GM18867 (cell line): ENCODE results near the gene EXOC1.

Experiments used
- ATAC-seq: cut with Tn5 transposase; IDR thresholded peaks from one replicate; pipeline ENCODE4 v1.9.1; 2021; ENCODE audit warnings: mild to moderate bottlenecking, moderate library complexity; ENCODE audit not compliant: unreplicated experiment

EXOC1 gene

DNA sequence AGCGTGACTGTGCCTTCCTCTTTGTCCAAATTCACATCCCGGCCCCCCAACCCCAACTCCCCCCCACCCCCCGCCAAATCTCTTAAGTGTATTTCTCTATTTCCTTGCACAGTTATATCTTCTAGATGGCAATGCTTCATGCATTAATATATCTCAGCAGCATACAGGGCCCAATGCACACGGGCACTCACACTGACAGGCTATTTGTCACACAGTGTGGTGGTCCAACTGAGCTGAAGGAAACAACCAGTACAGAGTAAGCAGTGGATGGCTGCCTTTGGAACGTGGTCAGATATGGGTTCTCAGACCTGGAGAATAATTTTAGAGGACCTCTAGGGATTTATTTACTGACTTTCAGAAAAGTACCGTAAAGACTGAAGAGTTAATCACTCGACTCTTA lies 681 bp downstream of the EXOC1 start:
- no peak for ATAC-seq

DNA sequence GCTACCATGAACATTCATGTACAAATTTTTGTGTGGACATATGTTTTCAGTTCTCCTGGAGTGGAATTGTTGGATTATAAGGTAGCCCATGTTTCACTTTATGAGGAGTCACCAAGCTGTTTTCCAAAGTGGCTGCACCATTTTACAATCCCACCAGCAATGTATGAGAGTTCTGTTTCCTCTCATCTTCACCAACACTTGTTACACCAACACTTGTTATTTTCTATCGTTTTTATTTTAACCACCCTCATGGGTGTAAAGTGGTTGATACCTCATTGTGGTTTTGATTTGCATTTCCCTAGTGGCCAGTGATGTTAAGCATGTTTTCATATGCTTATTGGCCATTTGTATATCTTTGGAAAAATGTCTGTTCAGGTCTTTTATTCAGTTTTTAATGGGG lies 4.1 kb downstream of the EXOC1 start:
- ATAC-seq = no peak

DNA sequence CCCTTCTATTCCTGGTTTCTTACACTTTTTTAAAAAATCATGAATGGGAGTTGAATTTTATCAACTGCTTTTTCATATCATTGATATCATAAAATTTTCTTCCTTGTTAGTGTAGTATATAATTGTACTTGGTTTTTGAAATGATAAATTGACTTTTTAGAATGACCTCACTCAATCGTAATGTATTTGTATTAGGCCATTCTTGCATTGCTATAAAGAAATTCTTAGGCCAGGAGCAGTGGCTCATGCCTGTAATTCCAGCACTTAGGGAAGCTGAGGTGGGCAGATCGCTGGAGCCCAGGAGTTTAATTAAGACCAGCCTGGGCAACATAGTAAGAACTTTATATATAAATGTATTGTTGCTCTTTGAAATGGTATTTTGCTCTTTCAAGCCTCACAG lies 6.3 kb downstream of the EXOC1 start:
- no peak for ATAC-seq

DNA sequence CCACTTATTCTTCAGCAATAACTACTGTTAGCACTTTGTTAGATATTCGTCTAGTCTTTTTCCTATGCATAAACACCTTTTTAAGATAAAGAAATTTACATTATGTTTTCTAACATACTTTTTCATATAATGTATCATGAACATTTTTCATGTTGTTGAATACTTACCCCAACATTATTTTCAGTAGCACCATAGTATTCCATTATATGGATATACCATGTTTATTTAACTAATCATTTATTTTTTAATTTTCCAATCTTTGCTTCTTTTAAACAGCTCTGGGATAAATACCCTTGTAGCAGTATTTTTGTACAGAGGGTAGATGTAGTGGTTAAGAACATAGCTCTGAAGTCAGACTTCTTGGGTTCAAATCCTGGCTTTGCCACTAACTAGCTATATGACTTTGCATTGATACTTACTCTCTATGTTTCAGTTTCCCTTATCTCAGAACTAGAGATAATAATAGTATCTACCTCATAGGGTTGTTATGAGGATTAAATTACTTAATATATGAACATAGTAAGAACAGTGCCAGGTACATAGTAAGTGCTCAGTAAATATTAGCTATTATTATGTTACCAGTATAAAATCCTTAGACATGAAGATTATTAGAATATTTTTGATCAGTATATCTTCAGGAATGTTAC lies 11.3 kb downstream of the EXOC1 start:
- ATAC-seq = peak; percentile 33

DNA sequence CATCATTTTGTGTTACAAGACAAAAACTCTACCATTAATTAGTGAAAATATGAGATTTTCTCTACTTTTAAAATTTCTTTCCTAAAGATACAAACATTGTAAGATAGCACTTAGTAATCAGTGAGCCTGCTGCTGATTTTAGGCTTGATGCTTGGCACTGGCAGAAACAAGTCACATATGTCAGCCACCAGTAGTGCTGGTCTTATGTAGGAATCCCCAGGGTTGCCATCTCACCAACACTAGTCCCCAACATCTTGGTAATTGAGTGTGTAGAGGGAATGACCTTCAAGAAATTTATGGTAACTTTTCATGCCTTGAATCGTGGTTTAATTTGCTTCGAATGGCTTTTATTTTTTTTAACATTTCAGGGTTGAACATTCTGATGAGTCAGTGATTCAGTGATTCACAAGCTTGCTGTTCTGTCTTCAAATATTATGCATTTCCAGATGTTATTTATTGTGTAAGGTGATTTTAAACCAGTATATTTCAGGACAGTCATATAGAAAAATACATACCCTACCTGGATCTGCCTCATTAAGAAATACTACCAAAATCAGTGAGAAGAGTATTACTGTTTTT lies 11.9 kb downstream of the EXOC1 start:
- no peak for ATAC-seq

DNA sequence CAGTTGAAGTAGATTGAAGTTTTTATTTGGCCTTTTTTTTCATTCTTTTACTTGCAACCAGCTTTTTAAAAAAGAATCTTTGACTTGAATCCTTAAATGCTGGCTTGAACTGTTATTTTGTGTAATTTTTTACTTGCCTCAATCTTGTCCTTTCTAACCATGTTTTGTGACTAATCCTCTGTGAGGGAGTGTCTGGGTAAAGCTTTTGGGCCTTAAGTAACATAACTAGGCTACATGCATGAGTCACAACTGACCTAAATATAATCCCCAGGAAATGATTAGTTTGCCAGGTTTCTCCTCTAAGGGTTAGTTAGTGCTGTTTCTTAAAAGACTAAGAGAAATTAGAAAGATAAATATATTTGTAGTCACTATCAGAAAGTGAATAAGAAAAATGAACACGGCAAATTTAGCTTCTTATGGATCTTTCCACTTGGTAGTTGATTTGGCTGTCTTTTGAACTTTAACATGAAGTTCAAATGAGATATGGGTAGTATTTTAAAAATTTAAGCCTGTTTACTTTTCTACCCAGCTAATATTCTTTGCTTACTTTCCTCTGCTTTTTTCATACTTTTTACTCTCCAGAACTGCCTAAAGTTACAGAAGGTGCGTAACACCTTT lies 13.0 kb downstream of the EXOC1 start:
- peak; percentile 76 for ATAC-seq

DNA sequence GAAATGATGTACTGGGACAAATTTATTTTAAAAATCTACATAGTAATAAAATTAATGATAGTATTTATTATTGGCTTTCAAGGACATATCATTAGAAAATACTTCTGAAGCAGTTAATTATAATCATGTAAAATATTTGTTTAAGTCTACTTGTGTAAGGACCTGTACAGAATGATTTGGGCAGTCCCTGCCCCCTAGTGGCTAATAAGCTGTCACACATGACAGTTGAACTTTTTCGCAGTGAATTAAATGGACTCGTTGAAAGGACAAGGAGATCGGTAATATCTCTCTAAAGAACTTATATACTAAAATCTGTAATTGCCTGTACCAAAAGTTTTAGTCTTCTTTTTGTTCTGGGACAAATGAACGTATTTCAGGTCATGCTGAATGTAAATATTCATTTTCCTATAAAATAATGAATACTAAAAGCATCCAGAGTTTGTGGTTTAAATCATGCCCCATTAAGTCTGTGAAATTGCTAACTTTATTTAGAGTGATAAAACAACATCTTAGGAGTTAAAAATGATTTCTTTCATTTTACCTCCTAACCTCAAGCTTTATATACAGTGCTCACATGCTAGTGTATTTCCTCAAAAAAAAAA lies 13.6 kb downstream of the EXOC1 start:
- peak; percentile 85 for ATAC-seq

DNA sequence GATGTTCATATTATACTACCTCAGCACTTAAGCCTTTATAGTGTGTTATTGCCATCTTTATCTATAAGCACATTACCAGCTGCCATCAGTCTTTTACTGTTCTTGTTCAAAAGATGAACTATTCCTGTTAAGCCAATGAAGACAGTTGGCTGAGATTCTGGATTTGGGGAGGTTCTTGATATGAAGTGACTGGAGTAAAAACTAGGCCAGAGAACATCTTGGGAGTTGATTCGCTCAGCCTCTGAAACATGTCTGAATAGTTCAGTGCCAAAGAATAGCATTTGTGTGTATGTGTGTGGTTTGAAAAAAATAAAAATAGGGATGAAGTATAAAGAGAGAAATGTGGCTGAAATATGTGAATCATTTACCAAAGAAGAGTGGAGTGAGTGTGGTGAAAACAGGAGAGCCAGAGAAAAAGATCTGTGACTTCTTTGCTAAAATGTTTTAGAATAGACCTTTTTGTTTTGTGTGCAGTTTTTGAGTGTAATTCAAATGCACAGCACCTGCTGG lies 15.2 kb downstream of the EXOC1 start:
- ATAC-seq = no peak

DNA sequence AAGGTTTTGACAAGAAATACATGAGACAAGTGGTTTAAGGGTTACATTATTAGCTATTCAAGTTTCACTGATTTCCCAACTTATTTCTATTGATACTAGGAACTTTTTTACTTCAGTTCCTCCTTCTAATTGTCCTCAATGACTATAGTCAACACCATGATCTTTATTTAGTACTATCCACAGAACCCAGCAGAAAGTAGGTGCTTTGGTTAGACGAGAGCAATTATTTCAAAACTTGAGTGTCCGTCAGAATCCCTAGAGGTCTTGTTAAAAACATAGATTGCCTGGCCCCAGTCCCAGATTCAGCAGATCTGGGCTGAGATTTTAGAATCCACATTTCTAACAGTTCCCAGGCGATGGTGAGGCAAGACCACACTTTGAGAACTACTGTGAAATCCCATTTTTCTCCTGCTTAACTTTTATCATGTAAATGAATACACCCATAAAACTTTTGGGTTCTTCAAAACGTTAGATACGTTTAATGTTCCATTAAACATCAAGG lies 17.9 kb downstream of the EXOC1 start:
- ATAC-seq = no peak

DNA sequence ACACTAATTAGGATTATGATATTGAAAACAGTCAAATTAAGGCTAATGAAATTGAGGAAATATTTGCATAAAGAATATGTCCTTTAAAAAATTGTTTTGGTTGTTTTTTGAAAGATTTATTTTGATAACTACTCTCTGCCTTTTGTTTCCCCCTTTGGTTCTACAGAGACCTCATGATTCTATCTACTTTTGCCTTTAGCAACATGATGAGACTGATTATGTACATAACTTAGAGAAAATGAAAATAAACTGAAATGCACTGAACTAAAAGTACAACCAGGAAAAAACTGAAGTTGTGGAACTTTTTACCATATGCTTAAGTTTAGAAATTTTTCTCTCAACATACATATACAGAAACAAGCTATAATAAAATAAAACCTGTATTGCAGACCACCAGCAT lies 21.4 kb downstream of the EXOC1 start:
- ATAC-seq = no peak

DNA sequence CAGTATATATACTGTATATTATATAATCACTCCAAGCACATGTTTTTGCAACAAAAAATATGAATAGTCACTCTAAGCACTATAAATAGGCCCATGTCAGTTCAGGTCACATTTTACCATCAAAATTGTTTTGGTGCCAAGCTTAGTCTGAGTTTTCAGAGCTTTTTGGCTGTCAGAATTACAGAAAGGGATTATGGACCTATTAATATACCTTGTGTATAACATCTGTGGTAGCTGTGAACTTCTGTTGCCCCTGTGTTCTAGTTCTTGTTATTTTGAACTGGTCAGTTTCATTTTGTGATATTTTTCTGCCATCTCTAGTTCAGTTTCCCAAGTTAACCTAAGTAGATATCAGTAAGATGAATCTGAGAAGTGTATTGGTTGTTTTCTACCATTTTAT lies 22.9 kb downstream of the EXOC1 start:
- no peak for ATAC-seq

DNA sequence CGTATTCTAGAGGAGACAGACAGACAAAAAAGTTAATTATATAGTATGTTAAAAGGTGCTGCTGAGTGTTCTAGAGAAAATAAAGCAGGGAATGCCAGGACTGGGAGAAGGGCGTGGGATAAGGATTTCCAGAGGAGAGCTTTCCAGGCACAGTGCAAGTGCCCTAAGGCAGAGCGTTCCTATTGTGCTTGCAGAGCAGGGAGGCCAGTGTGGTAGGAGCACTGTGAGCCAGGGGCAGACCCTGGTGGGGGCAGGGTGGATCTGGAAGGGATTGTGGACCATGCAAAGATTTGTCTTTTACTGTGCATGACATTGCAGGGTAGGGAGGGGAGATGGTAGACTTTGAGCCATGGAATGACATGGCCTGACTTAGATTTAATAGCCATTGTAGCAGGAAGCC lies 25.8 kb downstream of the EXOC1 start:
- ATAC-seq = no peak

DNA sequence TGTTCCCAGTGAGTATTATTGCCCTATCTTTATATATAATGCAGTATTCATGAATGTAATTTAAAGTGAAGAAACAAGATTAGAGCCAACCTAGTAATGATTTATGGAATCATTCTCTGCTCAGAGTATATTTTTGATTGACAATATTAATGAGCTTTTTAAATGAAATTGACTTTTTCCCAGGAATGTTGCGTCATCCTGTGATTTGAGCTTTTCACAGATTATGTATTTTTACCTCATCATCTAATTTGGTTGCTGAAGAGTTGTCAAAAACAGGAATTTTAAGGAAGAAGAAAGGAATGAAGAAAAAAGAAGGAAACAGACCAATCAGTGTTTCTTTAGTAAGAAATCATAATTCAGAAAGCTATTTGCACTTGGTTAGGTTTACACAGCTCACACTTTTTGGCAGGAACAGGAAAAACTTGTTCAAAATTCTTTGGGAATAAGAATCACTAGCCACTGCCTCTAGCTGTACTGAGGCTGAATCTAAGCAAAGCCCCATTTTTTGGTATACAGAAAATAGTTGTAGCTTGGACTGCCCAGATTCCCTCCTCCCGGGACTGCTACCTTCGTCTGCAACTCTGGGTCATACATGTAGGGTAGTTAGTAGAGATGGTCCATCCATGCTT lies 27.3 kb downstream of the EXOC1 start:
- no peak for ATAC-seq

DNA sequence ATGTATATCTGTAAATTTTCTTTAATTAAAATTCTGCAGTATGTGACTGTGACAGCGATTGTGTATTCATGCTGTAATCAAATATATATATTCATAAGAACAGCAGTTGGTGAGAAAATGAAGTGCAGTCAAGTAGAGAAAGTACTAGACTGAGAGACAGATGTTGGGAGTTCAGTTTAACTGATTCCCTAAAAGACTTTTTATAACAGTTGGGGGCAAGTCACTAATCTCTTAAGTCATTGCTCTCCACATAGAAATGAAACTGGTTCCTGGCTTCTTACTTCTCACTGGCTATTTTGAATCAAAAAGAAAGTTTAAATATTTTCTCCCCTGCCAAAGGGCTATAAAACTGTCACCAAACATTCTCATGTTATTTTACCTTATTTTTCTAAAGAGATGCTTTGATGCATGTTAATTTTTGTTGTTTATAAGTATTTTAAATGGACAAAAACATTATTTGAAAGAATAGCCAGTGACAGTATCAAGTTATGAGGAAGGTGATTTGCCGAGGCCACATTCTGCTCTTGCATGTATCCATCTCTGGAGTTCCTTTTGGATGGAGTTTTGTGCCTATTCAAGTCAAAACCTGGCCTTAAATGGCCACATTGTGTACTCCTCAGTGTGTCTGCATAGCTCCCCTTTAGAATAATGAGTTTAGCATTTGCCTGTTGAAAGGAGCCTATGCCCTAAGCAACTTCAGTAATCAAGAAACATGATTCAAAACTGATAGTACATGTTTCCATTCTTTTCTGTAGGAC lies 30.8 kb downstream of the EXOC1 start:
- ATAC-seq = no peak

DNA sequence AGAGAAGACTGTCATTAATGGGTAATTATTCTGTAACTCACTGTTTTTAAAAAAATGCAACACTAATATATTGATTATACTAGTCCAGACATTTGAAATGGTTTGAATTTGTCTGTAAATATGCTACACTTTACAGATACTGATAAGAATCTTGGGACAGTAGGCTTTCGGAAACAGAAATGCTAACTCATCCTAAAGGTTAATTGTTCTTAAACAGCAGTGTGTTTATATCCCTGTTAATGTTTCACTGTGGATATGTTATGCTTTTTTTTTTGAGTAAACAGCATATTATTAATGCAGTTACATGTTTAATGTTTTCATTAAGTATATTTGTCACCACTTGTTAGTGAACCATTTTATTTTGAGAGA lies 31.4 kb downstream of the EXOC1 start:
- no peak for ATAC-seq

DNA sequence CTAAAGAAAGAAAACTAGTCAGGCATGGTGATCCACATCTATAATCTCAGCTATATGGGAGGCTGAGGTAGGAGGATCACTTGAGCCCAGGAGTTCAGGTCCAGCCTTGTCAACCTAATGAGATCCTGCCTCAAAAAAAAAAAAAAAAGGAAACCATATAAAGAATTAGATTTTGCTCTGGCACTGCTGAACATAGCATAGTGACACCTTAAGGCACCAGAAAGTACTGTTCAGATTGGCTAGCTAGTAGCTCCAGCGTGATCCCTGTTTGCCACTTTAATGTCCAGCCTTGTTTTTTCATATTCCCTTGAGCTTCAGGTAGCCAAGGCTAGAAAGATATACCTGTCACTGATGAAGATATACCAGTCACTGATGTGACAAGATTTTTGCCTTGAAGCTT lies 34.1 kb downstream of the EXOC1 start:
- ATAC-seq = no peak

DNA sequence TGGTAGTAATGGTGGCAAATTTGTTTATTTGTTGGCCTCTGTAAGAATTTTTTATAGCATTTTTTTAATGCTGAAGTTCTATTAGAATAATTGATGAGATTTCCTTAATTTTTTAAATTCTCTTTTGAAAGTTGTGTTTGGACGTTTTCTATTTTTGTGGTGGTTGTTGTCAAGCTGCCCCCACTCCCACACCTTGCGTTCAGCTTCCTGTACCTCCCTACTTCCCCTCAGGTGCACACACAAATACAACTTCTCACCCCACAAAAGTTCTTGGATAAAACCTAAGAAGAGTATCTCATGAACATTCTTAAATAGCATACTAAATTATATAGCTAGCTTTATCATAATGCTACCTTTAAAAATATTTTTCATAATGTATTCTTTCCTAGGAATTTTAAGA lies 38.7 kb downstream of the EXOC1 start:
- no peak for ATAC-seq

DNA sequence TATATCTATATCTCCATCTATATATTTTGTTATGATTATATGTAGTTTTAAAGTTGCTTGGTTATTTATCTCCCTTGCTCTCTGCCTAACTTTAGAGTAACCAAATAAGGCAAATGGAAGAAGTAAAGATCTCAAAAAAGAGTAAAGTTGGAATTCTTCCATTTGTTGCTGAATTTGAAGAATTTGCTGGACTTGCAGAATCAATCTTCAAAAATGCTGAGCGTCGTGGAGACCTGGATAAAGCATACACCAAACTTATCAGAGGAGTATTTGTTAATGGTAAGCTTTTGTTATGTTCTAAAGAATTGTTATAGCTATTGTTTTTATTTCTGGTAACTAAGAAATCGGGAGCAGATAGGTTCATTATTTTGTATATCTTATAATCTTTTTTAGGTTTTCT lies 43.2 kb downstream of the EXOC1 start:
- no peak for ATAC-seq

DNA sequence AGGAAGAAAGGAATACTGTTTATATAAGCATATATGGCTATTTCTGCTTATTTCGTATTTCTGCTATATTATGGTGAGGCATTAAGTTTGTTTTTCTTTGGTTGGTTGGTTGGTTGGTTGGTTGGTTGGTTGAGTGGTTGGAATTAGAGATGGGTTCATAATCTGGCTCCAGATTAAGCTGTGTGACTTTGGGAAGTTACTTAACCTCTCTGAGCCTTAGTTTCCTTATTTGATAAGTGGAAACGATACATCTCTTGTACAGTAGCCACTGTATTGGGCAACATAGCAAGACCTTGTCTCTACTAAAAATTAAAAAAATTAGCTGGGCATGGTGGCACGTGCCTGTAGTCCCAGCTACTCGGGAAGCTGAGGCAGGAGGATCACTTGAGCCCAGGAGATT lies 49.2 kb downstream of the EXOC1 start:
- ATAC-seq = no peak

DNA sequence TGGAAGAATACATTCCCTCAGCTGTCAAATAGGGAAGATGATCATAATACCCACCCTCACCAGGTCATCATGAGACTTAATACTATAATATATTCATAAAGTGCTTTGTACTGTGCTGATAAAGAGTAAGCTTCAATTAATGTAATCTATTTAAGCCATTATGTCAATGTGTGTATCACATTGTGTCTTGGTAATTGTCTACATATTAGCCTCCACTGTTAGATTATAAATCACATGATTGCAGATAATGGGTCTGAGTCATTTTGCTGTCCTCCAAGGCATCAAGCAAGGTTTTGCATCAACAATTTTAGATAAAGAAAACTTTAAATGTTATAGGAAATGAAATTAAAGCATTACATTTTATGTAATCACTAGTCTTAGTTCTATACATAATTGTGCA lies 50.1 kb downstream of the EXOC1 start:
- no peak for ATAC-seq

DNA sequence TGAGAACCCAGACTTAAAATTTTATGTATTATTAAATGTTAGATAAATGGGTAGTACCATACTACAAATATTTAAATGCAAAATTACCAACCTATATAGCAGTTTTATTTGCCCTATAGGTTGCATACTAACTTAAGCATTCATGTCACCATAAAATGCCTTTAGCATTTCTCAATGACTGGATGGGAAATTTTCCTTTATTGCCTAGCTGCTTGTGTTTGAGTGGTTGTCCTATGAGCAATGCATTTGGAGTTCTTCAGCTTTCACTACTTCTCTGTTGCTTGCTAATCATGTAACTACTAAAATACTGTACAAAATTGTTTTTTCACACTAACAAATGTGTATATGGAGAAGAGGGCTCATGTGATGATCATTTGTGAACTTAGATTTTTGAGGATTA lies 51.1 kb downstream of the EXOC1 start:
- ATAC-seq = no peak
